GM18858 (cell line): ENCODE results near the gene TMEM51.

Experiments used
- ATAC-seq: cut with Tn5 transposase; IDR thresholded peaks from one replicate; pipeline ENCODE4 v1.9.1; 2021; ENCODE audit not compliant: unreplicated experiment

TMEM51 gene

GRCh38 chr1:15262706-15263105, 109.2 kb downstream of the TMEM51 start:
- no peak for ATAC-seq

GRCh38 chr1:15264769-15265168, 111.2 kb downstream of the TMEM51 start:
- no peak for ATAC-seq
